Right lobe of liver (tissue), 4 donors: ENCODE data around the gene SETBP1.

Experiments used
- POLR2A ChIP-seq: fragments of 450-650 bp; IDR thresholded peaks from one replicate; pipeline ENCODE4 v1.6.1; 2017; ENCODE audit warnings: antibody characterized with exemption, mild to moderate bottlenecking
- TF ChIP-seq, protein P1 (sequence below), 4 donors: fragments of 200-600 bp in 3 of 4; fragments of 450-650 bp in 1 of 4; IDR thresholded peaks; one replicate each; pipeline versions ENCODE4 v1.5.1 to v1.8.0; 2016 to 2022; ENCODE audit warnings: antibody characterized with exemption in 4 of 4, mild to moderate bottlenecking in 2 of 4
- donor health status: DM: no; HTN: no; CAD: no.
- donor health status: DM: no; HTN: no; CAD: no.
- donor health status: DM: no; HTN: yes; CAD: no.

DNA sequence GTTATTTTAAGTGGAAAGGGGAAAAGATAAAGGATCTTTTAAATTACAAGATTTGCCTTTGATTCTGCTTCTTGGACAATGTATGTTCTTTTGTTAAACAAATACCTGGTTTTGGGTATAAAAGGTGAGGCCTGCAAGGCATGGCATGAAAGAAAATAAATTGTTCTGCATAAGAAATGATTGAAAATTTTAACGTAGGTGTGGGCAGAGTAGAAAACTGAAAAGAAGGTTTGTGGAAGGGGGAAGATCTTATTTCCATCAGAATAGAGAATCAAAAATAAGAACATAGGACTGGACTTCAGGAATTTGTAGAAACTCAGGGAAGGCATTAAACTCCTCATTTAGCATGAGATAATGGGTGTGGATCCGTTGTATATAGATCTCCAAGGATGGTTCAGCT lies 153.1 kb downstream of the SETBP1 start:
- TF ChIP-seq, protein P1, sequence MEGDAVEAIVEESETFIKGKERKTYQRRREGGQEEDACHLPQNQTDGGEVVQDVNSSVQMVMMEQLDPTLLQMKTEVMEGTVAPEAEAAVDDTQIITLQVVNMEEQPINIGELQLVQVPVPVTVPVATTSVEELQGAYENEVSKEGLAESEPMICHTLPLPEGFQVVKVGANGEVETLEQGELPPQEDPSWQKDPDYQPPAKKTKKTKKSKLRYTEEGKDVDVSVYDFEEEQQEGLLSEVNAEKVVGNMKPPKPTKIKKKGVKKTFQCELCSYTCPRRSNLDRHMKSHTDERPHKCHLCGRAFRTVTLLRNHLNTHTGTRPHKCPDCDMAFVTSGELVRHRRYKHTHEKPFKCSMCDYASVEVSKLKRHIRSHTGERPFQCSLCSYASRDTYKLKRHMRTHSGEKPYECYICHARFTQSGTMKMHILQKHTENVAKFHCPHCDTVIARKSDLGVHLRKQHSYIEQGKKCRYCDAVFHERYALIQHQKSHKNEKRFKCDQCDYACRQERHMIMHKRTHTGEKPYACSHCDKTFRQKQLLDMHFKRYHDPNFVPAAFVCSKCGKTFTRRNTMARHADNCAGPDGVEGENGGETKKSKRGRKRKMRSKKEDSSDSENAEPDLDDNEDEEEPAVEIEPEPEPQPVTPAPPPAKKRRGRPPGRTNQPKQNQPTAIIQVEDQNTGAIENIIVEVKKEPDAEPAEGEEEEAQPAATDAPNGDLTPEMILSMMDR (IDR thresholded peaks at IDR 0.05), result no peak
- TF ChIP-seq POLR2A, result no peak
